Naive thymus-derived CD4-positive, alpha-beta T cell (primary cell): ENCODE measurements around the gene ITPRIPL2. TPM values are rescaled to one million over a fixed set of nuclear protein-coding genes. Genes with fewer than 3 reads are reported as not detected.

Experiments
- ATAC-seq: fragments of 150-1000 bp; cut with Tn5 transposase; 2 replicates; pipeline ENCODE4 v1.10.0; 2021; ENCODE audit warnings: mild to moderate bottlenecking, moderate library complexity
- CTCF ChIA-PET: fragments of 350-600 bp; sonication (Branson Sonifier 250); formaldehyde crosslinking; loops from one replicate; lab custom pipeline; 2021; ENCODE audit warnings: antibody characterized with exemption; lab: Charles Lee
- POLR2A ChIA-PET: fragments of 350-600 bp; sonication (Branson Sonifier 250); formaldehyde crosslinking; loops from one replicate; lab custom pipeline; 2021; ENCODE audit warnings: antibody characterized with exemption, inconsistent platforms; lab: Charles Lee
- DNase-seq, 9 donors: peaks; one replicate each; pipeline versions ENCODE4 v3.0.0 to v3.0.0-alpha.2; 2020 to 2022; ENCODE audit warnings: mixed read lengths in 1 of 9
- H3K27ac ChIP-seq: one replicate; pipeline ENCODE4 v1.7.0; 2013; ENCODE audit warnings: mild to moderate bottlenecking, low read depth, low read length, moderate library complexity
- H3K27me3 ChIP-seq, 2 donors: one replicate each; pipeline ENCODE4 v1.7.0; 2013; ENCODE audit warnings: low read length in 2 of 2, mild to moderate bottlenecking in 2 of 2, moderate library complexity in 2 of 2; ENCODE audit not compliant: control insufficient read depth in 2 of 2, insufficient read depth in 2 of 2
- H3K36me3 ChIP-seq, 3 experiments: 1 replicate in 2 of 3; 2 replicates in 1 of 3; pipeline ENCODE4 v1.7.0; 2013; ENCODE audit warnings: low read length in 3 of 3, mild to moderate bottlenecking in 3 of 3, moderate library complexity in 1 of 3; ENCODE audit not compliant: insufficient read depth in 3 of 3, control insufficient read depth in 2 of 3
- H3K4me1 ChIP-seq, 2 donors: one replicate each; pipeline ENCODE4 v1.7.0; 2013; ENCODE audit warnings: low read length in 2 of 2, mild to moderate bottlenecking in 2 of 2, moderate library complexity in 1 of 2; ENCODE audit not compliant: control insufficient read depth in 2 of 2, insufficient read depth in 2 of 2
- H3K4me3 ChIP-seq: 2 replicates; pipeline ENCODE4 v1.7.0; 2013; ENCODE audit warnings: mild to moderate bottlenecking, low read length
- H3K9me3 ChIP-seq, 3 experiments: 1 replicate in 2 of 3; 2 replicates in 1 of 3; pipeline ENCODE4 v1.7.0; 2013; ENCODE audit warnings: low read length in 3 of 3; ENCODE audit not compliant: control insufficient read depth in 2 of 3
- H3K27ac Mint-ChIP-seq, 9 donors: one replicate each; pipeline ENCODE4 v1.8.0; 2020 to 2022; ENCODE audit warnings: mixed read lengths in 9 of 9, mild to moderate bottlenecking in 8 of 9, moderate library complexity in 5 of 9, inconsistent platforms in 2 of 9
- H3K27me3 Mint-ChIP-seq, 5 donors: one replicate each; pipeline ENCODE4 v1.8.0; 2021 to 2022; ENCODE audit warnings: mixed read lengths in 5 of 5, mild to moderate bottlenecking in 1 of 5
- H3K36me3 Mint-ChIP-seq, 5 donors: one replicate each; pipeline ENCODE4 v1.8.0; 2020 to 2022; ENCODE audit warnings: mixed read lengths in 5 of 5, mild to moderate bottlenecking in 3 of 5, inconsistent platforms in 1 of 5
- H3K4me1 Mint-ChIP-seq, 7 donors: one replicate each; pipeline ENCODE4 v1.8.0; 2020 to 2022; ENCODE audit warnings: mixed read lengths in 7 of 7, mild to moderate bottlenecking in 3 of 7, inconsistent platforms in 1 of 7
- H3K4me3 Mint-ChIP-seq, 10 donors: one replicate each; pipeline ENCODE4 v1.8.0; 2020 to 2022; ENCODE audit warnings: mild to moderate bottlenecking in 10 of 10, mixed read lengths in 10 of 10, moderate library complexity in 6 of 10, inconsistent platforms in 2 of 10
- H3K9me3 Mint-ChIP-seq, 11 donors: one replicate each; pipeline ENCODE4 v1.8.0; 2020 to 2022; ENCODE audit warnings: mixed read lengths in 11 of 11, mild to moderate bottlenecking in 4 of 11, inconsistent platforms in 1 of 11, moderate library complexity in 1 of 11
- intact Hi-C, 2 donors: fragments of 100-400 bp; cut with micrococcal nuclease; formaldehyde crosslinking; loops; one replicate each; pipeline ENCODE4 v1.15.1; 2023
- polyA plus RNA-seq, 2 donors: library from polyadenylated mRNA; unstranded; fragments of 300-500 nt; fragmentation: Illumina TruSeq; gene quantifications; one replicate each; pipeline ENCODE4 v1.2.3, GENCODE V29; 2021
- total RNA-seq, 6 experiments: library from RNA in 5 of 6; stranded (reverse) in 5 of 6; gene quantifications; 1 replicate in 5 of 6; 2 replicates in 1 of 6; pipeline ENCODE4 v1.2.3 and lab custom pipeline; 2021 to 2026

The ITPRIPL2 gene
- total RNA-seq (10 to 100 TPM in 1 of 5 experiments, 1 to 10 TPM in 1, under 1 TPM in 3; 0.49 to 14.3 (median 0.64) TPM), polyA plus RNA-seq (not detected), total RNA-seq (lab: John Stamatoyannopoulos, UW) (1.2 reads per million)

- no peaks in the 10 kb centered on the region for H3K9me3 ChIP-seq
- peaks cover 18 to 53% (median 23%) of the 10 kb centered on the region in 5 donors for H3K27me3 Mint-ChIP-seq
- H3K27ac ChIP-seq = no peak within 1 kb of the TSS
- DNase-seq = peak in 1 of 9 donors; percentile 57
- ChIA-PET POLR2A (no interaction called here), CTCF (no interaction called here)
- peaks cover 0 to 4% (median 0%) of the 10 kb centered on the region in 11 donors for H3K9me3 Mint-ChIP-seq
- peaks cover 0 to 35% (median 1%) of the 10 kb centered on the region in 7 donors for H3K4me1 Mint-ChIP-seq
- peaks cover 0 to 8% of the 10 kb centered on the region in 2 donors for H3K4me1 ChIP-seq
- H3K36me3 ChIP-seq = no peaks in the 10 kb centered on the region
- H3K27ac Mint-ChIP-seq = peak within 1 kb of the TSS in 1 of 9 donors; percentile 78
- peak; percentile 60 for ATAC-seq
- H3K4me3 ChIP-seq = no peak within 1 kb of the TSS
- H3K36me3 Mint-ChIP-seq = peaks cover 0 to 4% (median 0%) of the 10 kb centered on the region in 5 donors
- H3K4me3 Mint-ChIP-seq = peak within 1 kb of the TSS in 3 of 10 donors; percentile 36 to 86 (median 68)
- intact Hi-C loops = no loop called here
- H3K27me3 ChIP-seq = no peaks in the 10 kb centered on the region
Measured at GRCh38 chr16:19113577-19114358, at the start of gene ITPRIPL2. Gene ITPRIPL2 (plus strand): TSS chr16:19113964. CDS start chr16:19114462, 498 bp downstream.

- H3K27me3 ChIP-seq = no peaks in the 10 kb centered on the region
- peaks cover 5 to 10% of the 10 kb centered on the region in 2 donors for H3K4me1 ChIP-seq
- peak overlapping the region; percentile 88 to 100 (median 98) for H3K27ac Mint-ChIP-seq
- H3K4me1 Mint-ChIP-seq = peaks cover 0 to 24% (median 10%) of the 10 kb centered on the region in 7 donors
- peak overlapping the region; percentile 100 for H3K27ac ChIP-seq
- H3K27me3 Mint-ChIP-seq = peaks cover 0 to 5% (median 0%) of the 10 kb centered on the region in 5 donors
- ChIA-PET POLR2A (interaction anchor here (0.6 to 1.8 kb wide), 9 partner anchors 18 to 488 kb away, joined by 3 to 10 read pairs (median 3); partner anchors contain the start of genes ARL6IP1, CCP110, RPS15A and VPS35L), CTCF (no interaction called here)
- DNase-seq = no peak
- no peaks in the 10 kb centered on the region for H3K9me3 ChIP-seq
- peaks cover 0 to 5% (median 3%) of the 10 kb centered on the region in 5 donors for H3K36me3 Mint-ChIP-seq
- no peak for ATAC-seq
- H3K4me3 Mint-ChIP-seq = peak overlapping the region; percentile 86 to 97 (median 95)
- H3K36me3 ChIP-seq = no peaks in the 10 kb centered on the region
- intact Hi-C loops = loop anchor here (1.0 to 5.0 kb wide), 12 partner anchors 19 to 1835 kb away; partner anchors contain the start of genes ARL6IP1 (in 2 of the 2), CCP110 (in 2 of the 2), RPS15A (in 2 of the 2) and SMG1 (in 2 of the 2)
- no peaks in the 10 kb centered on the region for H3K9me3 Mint-ChIP-seq
- no peak overlapping the region for H3K4me3 ChIP-seq
Measured at GRCh38 chr16:19066988-19067348, 46.8 kb upstream of the ITPRIPL2 start.

GRCh38 chr16:19067349-19068236, 46.2 kb upstream of the ITPRIPL2 start, which contains the start of gene COQ7:
Gene COQ7 (plus strand): TSS chr16:19067614. CDS start chr16:19067665, 51 bp downstream.
- H3K27ac ChIP-seq = peak within 1 kb of the TSS; percentile 100
- peaks cover 0 to 24% (median 15%) of the 10 kb centered on the region in 7 donors for H3K4me1 Mint-ChIP-seq
- POLR2A ChIA-PET = interaction anchor here (0.6 to 1.8 kb wide), 9 partner anchors 18 to 488 kb away, joined by 3 to 10 read pairs (median 3); partner anchors contain the start of genes ARL6IP1, CCP110 and VPS35L
- H3K4me1 ChIP-seq = peaks cover 5 to 10% of the 10 kb centered on the region in 2 donors
- peak within 1 kb of the TSS; percentile 73 for H3K4me3 ChIP-seq
- DNase-seq (peak; percentile 95 to 100 (median 99)), ATAC-seq (peak; percentile 92)
- H3K27me3 Mint-ChIP-seq = peaks cover 0 to 5% (median 0%) of the 10 kb centered on the region in 5 donors
- intact Hi-C loops = loop anchor here (1.0 to 5.0 kb wide), 12 partner anchors 19 to 1835 kb away; partner anchors contain the start of genes ARL6IP1 (in 2 of the 2), CCP110 (in 2 of the 2), RPS15A (in 2 of the 2) and SMG1 (in 2 of the 2)
- H3K36me3 ChIP-seq = peaks cover 0 to 2% (median 0%) of the 10 kb centered on the region in 3 experiments
- no peaks in the 10 kb centered on the region for H3K27me3 ChIP-seq
- peak within 1 kb of the TSS; percentile 86 to 97 (median 95) for H3K4me3 Mint-ChIP-seq
- CTCF ChIA-PET = interaction anchor here (0.7 kb wide), 1 partner anchor 435 kb away, joined by 10 read pairs; no protein-coding TSS in a partner anchor
- H3K36me3 Mint-ChIP-seq = peaks cover 0 to 10% (median 4%) of the 10 kb centered on the region in 5 donors
- H3K9me3 Mint-ChIP-seq = no peaks in the 10 kb centered on the region
- no peaks in the 10 kb centered on the region for H3K9me3 ChIP-seq
- H3K27ac Mint-ChIP-seq = peak within 1 kb of the TSS; percentile 88 to 100 (median 98)

- Histone ChIP-seq H3K27ac (peak overlapping the region; percentile 100), H3K9me3 (no peaks in the 10 kb centered on the region), H3K36me3 (peaks cover 0 to 5% (median 0%) of the 10 kb centered on the region in 3 experiments), H3K4me3 (peak overlapping the region; percentile 73), H3K4me1 (peaks cover 5 to 10% of the 10 kb centered on the region in 2 donors), H3K27me3 (no peaks in the 10 kb centered on the region)
- H3K36me3 Mint-ChIP-seq = peaks cover 0 to 11% (median 4%) of the 10 kb centered on the region in 5 donors
- DNase-seq = peak in 1 of 9 donors; percentile 11
- H3K27ac Mint-ChIP-seq = peak overlapping the region; percentile 88 to 100 (median 98)
- H3K27me3 Mint-ChIP-seq = no peaks in the 10 kb centered on the region
- no peak for ATAC-seq
- H3K9me3 Mint-ChIP-seq = no peaks in the 10 kb centered on the region
- peaks cover 0 to 24% (median 15%) of the 10 kb centered on the region in 7 donors for H3K4me1 Mint-ChIP-seq
- intact Hi-C loops = loop anchor here (5.0 kb wide), 2 partner anchors 1701 to 1834 kb away; partner anchors contain the start of genes DCUN1D3 (in 1 of the 2) and LYRM1 (in 1 of the 2)
- ChIA-PET POLR2A (interaction anchor here (0.6 to 1.7 kb wide), 6 partner anchors 143 to 488 kb away, joined by 3 to 6 read pairs (median 5); partner anchors contain the start of genes ARL6IP1 and VPS35L), CTCF (interaction anchor here (0.7 kb wide), 1 partner anchor 434 kb away, joined by 10 read pairs; no protein-coding TSS in a partner anchor)
- peak overlapping the region; percentile 86 to 97 (median 95) for H3K4me3 Mint-ChIP-seq
Measured at GRCh38 chr16:19068237-19068815, 45.4 kb upstream of the ITPRIPL2 start.

GRCh38 chr16:19071811-19072777, 41.7 kb upstream of the ITPRIPL2 start:
- CTCF ChIA-PET = interaction anchor here (1.0 kb wide), 1 partner anchor 14 kb away, joined by 4 read pairs; no protein-coding TSS in a partner anchor
- POLR2A ChIA-PET = no interaction called here
- H3K4me1 Mint-ChIP-seq = peaks cover 0 to 22% (median 14%) of the 10 kb centered on the region in 7 donors
- H3K27ac Mint-ChIP-seq = peak overlapping the region in 2 of 9 donors; percentile 1 to 19
- H3K4me3 ChIP-seq = no peak overlapping the region
- H3K36me3 ChIP-seq = peaks cover 0 to 22% (median 1%) of the 10 kb centered on the region in 3 experiments
- H3K9me3 ChIP-seq = no peaks in the 10 kb centered on the region
- intact Hi-C loops = no loop called here
- H3K27ac ChIP-seq = no peak overlapping the region
- H3K36me3 Mint-ChIP-seq = peaks cover 0 to 31% (median 12%) of the 10 kb centered on the region in 5 donors
- H3K9me3 Mint-ChIP-seq = no peaks in the 10 kb centered on the region
- ATAC-seq (no peak), DNase-seq (peak; percentile 18 to 60 (median 36))
- H3K27me3 ChIP-seq = no peaks in the 10 kb centered on the region
- peaks cover 5 to 10% of the 10 kb centered on the region in 2 donors for H3K4me1 ChIP-seq
- no peaks in the 10 kb centered on the region for H3K27me3 Mint-ChIP-seq
- no peak overlapping the region for H3K4me3 Mint-ChIP-seq
